Measurements from ENCODE around the gene CBX6. TPM values are rescaled to one million over a fixed set of nuclear protein-coding genes. Genes with fewer than 3 reads are reported as not detected.

CBX6 gene
- total and polyA plus RNA-seq, 10 of the 15 experiments (the other 5 are each of a cell fraction or from before 2014, with no cell fraction given) = 3.6 to 142 (median 37.4) TPM

GRCh38 chr22:38872172-38872830, at the start of gene CBX6 (continued):
- TF ChIP-seq SIN3A (IDR thresholded peaks at IDR 0.05; ENCODE audit: low read depth, low read length) (no peak), MEF2A (IDR thresholded peaks at IDR 0.05; ENCODE audit: insufficient read depth, low read depth, low read length) (no peak), NR2C2 (IDR thresholded peaks at IDR 0.05; ENCODE audit: borderline replicate concordance, control insufficient read depth, insufficient read length, low read depth) (no peak), KDM1A (IDR thresholded peaks at IDR 0.05; ENCODE audit: borderline replicate concordance) (no peak), EP300 (IDR thresholded peaks at IDR 0.05; ENCODE audit: borderline replicate concordance in 1 of 2, control insufficient read depth in 1 of 2, low read depth in 2 of 2, low read length in 2 of 2) (peak in 1 of 2 experiments; percentile 65; a peak in 1 of 4 replicates), JUNB (IDR thresholded peaks at IDR 0.05) (no peak), POLR2AphosphoS2 (IDR thresholded peaks at IDR 0.05; ENCODE audit: low read depth, low read length) (peak; percentile 37; the same call in 1 of the 2 replicates), ATF3 (IDR thresholded peaks at IDR 0.05; ENCODE audit: borderline replicate concordance, extremely low read depth, low read depth, low read length) (peak; percentile 68; the same call in 1 of the 2 replicates), RFX5 (IDR thresholded peaks at IDR 0.05; ENCODE audit: low read depth, low read length) (peak; percentile 89), HDGF (IDR thresholded peaks at IDR 0.05) (peak; percentile 52; the same call in 1 of the 2 replicates), RAD21 (IDR thresholded peaks at IDR 0.05; ENCODE audit: insufficient read depth, low read depth, low read length) (no peak), USF2 (IDR thresholded peaks at IDR 0.05; ENCODE audit: borderline replicate concordance, low read depth, low read length) (peak; percentile 79), CBX5 (IDR thresholded peaks at IDR 0.05; ENCODE audit: low read depth) (0 out of 2 replicates have a peak, but pooled peaks have one; percentile 19), POLR2A (IDR thresholded peaks at IDR 0.05; ENCODE audit: low read depth, low read length) (peak; percentile 81), NRF1 (conservative IDR thresholded peaks at IDR 0.05; ENCODE audit: low read depth, low read length) (peak; percentile 66), SPI1 (IDR thresholded peaks at IDR 0.05; ENCODE audit: borderline replicate concordance, insufficient read depth, low read depth, low read length) (no peak), ZNF217 (IDR thresholded peaks at IDR 0.05) (0 out of 2 replicates have a peak, but pooled peaks have one; percentile 33), PML (IDR thresholded peaks at IDR 0.05; ENCODE audit: low read length) (no peak), RUNX3 (IDR thresholded peaks at IDR 0.05; ENCODE audit: low read length) (peak; percentile 20; the same call in 1 of the 2 replicates), POU2F2 (IDR thresholded peaks at IDR 0.05; ENCODE audit: borderline replicate concordance, low read depth, low read length) (0 out of 3 replicates have a peak, but pooled peaks have one; percentile 5), IRF4 (IDR thresholded peaks at IDR 0.05; ENCODE audit: low read depth, low read length) (no peak), IRF3 (IDR thresholded peaks at IDR 0.05) (no peak), EGR1 (IDR thresholded peaks at IDR 0.05; ENCODE audit: borderline replicate concordance in 1 of 2, low read depth in 2 of 2, low read length in 2 of 2) (peak in 1 of 2 experiments; percentile 76; a peak in 2 of 3 replicates), USF1 (IDR thresholded peaks at IDR 0.05; ENCODE audit: borderline replicate concordance, extremely low read length, insufficient read depth, low read depth, low read length) (peak; percentile 93), SREBF2 (IDR thresholded peaks at IDR 0.05; ENCODE audit: low read length) (no peak), SRF (IDR thresholded peaks at IDR 0.05; ENCODE audit: low read depth in 2 of 2, low read length in 2 of 2) (no peak), CEBPB (IDR thresholded peaks at IDR 0.05; ENCODE audit: borderline replicate concordance in 1 of 2, low read depth in 2 of 2, low read length in 2 of 2) (no peak), SP1 (IDR thresholded peaks at IDR 0.05; ENCODE audit: low read depth, low read length) (peak; percentile 46), BMI1 (IDR thresholded peaks at IDR 0.05; ENCODE audit: borderline replicate concordance) (no peak)
